Raji (cell line): ENCODE data around the gene C6orf15.

Source experiments
- POLR2A ChIP-seq: IDR thresholded peaks from 2 replicates; pipeline ENCODE4 v1.6.1; 2011; ENCODE audit warnings: low read depth, low read length, control low read depth; ENCODE audit not compliant: insufficient read depth

C6orf15 gene

GRCh38 chr6:31096215-31096614, 16.2 kb downstream of the C6orf15 start:
- TF ChIP-seq POLR2A = no peak

GRCh38 chr6:31094389-31094881, 17.9 kb downstream of the C6orf15 start:
- TF ChIP-seq POLR2A = peak; percentile 30; the same call in 1 of the 2 replicates

GRCh38 chr6:31092769-31093505, 19.4 kb downstream of the C6orf15 start:
- no peak for TF ChIP-seq POLR2A

- no peak for TF ChIP-seq POLR2A
These were observed 20.1 kb downstream of the C6orf15 start for GRCh38 chr6:31092238-31092637.

- no peak for TF ChIP-seq POLR2A
These were observed 20.7 kb downstream of the C6orf15 start for GRCh38 chr6:31091680-31092079.

GRCh38 chr6:31090973-31091364, 21.4 kb downstream of the C6orf15 start:
- TF ChIP-seq POLR2A = no peak

- no peak for TF ChIP-seq POLR2A
These were observed 22.0 kb downstream of the C6orf15 start for GRCh38 chr6:31090275-31090972.

- TF ChIP-seq POLR2A = no peak
These were observed 24.8 kb downstream of the C6orf15 start for GRCh38 chr6:31087494-31088089.

GRCh38 chr6:31086788-31087440, 25.5 kb downstream of the C6orf15 start:
- no peak for TF ChIP-seq POLR2A

GRCh38 chr6:31083742-31084354, 28.5 kb downstream of the C6orf15 start:
- no peak for TF ChIP-seq POLR2A

GRCh38 chr6:31081872-31082271, 30.5 kb downstream of the C6orf15 start:
- TF ChIP-seq POLR2A = no peak

- TF ChIP-seq POLR2A = no peak
These were observed 32.6 kb downstream of the C6orf15 start for GRCh38 chr6:31079656-31080261.

GRCh38 chr6:31076611-31077010, 35.8 kb downstream of the C6orf15 start:
- TF ChIP-seq POLR2A = no peak

GRCh38 chr6:31075528-31075927, 36.8 kb downstream of the C6orf15 start:
- no peak for TF ChIP-seq POLR2A
